Activated T-helper 9 cell treated with anti-CD3 and anti-CD28 coated beads, Interleukin-2, amount 50 U/mL, for 16 hours (primary cell): ENCODE measurements around the gene PLEKHA5.
A peak's percentile ranks its signal among the peaks of the same experiment; 100 is the strongest.
"Not testable (repeated sequence)": the region's sequence is repeated elsewhere in the genome, so short reads cannot be mapped to it uniquely, and the experiment has no call there.

ENCODE experiments used
- DNase-seq: peaks from one replicate; pipeline ENCODE4 v3.0.0-alpha.2; 2020; ENCODE audit warnings: low read depth

Gene PLEKHA5, protein sequence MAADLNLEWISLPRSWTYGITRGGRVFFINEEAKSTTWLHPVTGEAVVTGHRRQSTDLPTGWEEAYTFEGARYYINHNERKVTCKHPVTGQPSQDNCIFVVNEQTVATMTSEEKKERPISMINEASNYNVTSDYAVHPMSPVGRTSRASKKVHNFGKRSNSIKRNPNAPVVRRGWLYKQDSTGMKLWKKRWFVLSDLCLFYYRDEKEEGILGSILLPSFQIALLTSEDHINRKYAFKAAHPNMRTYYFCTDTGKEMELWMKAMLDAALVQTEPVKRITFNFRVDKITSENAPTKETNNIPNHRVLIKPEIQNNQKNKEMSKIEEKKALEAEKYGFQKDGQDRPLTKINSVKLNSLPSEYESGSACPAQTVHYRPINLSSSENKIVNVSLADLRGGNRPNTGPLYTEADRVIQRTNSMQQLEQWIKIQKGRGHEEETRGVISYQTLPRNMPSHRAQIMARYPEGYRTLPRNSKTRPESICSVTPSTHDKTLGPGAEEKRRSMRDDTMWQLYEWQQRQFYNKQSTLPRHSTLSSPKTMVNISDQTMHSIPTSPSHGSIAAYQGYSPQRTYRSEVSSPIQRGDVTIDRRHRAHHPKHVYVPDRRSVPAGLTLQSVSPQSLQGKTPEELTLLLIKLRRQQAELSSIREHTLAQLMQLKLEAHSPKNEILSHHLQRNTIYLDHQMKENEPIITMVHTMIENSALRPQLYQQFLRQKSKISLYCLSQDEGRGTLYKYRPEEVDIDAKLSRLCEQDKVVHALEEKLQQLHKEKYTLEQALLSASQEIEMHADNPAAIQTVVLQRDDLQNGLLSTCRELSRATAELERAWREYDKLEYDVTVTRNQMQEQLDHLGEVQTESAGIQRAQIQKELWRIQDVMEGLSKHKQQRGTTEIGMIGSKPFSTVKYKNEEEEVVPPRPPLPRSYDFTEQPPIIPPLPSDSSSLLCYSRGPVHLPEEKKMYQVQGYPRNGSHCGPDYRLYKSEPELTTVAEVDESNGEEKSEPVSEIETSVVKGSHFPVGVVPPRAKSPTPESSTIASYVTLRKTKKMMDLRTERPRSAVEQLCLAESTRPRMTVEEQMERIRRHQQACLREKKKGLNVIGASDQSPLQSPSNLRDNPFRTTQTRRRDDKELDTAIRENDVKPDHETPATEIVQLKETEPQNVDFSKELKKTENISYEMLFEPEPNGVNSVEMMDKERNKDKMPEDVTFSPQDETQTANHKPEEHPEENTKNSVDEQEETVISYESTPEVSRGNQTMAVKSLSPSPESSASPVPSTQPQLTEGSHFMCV

GRCh38 chr12:19129486-19130223 is at the start of gene PLEKHA5:
Gene PLEKHA5 (plus strand): TSS chr12:19129733. CDS start chr12:19129800, 67 bp downstream.
- DNase-seq = peak; percentile 23

DNA sequence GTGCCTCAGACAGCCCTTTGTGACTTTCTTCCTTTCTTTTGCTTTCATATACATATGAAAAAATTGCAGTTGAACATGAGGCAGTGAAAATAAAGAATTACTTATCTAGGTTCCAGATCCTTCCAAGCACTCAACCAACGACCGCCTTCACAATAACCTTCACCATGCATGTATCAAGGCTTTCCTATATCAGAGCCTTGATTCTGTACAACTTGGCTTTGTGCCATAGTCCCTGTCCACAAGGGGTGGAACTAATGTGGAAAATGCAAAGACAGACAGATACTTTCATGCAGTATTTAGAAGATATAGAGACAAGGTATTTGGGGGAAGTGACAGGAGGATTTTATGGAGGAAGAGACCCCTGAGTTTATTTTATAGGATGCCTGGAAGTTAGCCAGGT is 48.6 kb upstream of the PLEKHA5 start:
- DNase-seq = no peak

DNA sequence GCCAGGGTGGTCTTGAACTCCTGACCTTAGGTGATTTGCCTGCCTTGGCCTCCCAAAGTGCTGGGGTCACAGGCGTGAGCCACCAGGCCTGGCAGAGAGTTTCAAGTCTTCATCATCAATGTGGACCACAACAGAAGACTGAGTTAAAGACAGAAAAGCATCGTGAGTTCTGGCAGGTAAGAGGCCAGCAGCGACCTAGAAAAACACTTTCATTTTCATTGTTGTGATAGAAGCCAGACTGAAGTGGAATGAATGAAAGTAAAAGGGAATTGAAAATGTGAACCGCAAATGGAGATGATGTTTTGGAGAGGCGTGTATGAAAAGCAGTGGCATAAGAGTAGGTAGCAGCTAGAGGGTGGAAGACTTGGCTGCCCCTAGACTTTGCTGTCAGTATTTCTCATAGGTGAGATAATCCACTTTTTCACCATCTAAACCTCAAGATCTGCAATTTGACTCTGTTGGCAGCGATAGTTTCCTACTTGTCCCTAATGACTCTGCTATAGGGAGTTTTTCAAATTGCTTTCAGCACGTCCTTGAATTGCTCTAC is 47.1 kb upstream of the PLEKHA5 start:
- DNase-seq = no peak

DNA sequence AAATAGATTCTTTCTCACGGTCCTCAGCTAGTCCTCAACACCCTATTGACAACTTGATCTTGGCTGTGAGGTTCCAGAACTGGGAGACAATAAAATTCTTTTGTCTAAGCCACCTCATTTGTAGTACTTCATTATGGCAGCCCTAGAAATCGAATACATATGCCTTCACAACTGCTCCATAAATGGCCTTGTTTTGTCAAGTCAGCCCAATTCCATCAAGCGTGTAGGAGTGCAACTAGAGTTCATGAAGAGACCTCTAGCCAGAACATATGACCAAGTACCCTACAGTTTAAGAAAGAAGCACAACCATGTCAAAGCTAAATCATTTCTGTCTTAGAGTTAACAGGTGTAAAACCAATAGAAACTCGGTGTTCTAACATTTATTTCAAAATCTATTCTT is 45.0 kb upstream of the PLEKHA5 start:
- no peak for DNase-seq

- no peak for DNase-seq
Measured at GRCh38 chr12:19085090-19085489, 44.4 kb upstream of the PLEKHA5 start.

DNA sequence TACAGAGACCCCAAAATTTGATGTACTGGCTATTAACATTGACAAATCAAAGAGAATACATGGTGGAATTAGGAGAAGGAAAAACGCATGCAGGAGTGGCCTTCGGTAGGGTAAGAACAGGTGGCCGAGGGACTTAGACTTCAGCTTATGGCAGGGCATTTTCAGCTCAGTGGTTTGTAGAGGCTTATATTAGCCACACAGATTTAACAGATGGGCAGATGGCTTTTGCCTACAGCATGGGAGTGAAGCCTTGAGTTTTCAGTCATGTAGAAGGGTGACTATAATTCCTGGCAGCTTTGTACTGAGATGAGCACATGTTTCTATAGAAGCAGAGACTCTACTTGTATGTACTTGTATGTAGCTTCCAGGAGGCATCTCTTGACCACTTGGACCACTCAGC is 40.9 kb upstream of the PLEKHA5 start:
- DNase-seq = no peak

DNA sequence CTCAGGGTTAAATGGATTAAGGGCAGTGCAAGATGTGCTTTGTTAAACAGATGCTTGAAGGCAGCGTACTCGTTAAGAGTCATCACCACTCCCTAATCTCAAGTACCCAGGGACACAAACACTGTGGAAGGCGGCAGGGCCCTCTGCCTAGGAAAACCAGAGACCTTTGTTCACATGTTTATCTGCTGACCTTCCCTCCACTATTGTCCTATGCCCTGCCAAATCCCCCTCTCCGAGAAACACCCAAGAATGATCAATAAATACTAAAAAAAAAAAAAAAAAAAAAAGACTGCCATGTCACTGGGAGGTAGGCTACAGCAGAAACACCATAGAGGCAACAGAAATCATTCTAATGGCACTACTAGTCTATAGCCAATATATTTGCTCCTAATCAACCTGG is 37.1 kb upstream of the PLEKHA5 start:
- DNase-seq = not testable (repeated sequence)

- no peak for DNase-seq
Measured at GRCh38 chr12:19093218-19093617, 36.3 kb upstream of the PLEKHA5 start.

GRCh38 chr12:19095331-19095730 is 34.2 kb upstream of the PLEKHA5 start:
- no peak for DNase-seq

- no peak for DNase-seq
Measured at GRCh38 chr12:19095756-19096480, 33.6 kb upstream of the PLEKHA5 start.

DNA sequence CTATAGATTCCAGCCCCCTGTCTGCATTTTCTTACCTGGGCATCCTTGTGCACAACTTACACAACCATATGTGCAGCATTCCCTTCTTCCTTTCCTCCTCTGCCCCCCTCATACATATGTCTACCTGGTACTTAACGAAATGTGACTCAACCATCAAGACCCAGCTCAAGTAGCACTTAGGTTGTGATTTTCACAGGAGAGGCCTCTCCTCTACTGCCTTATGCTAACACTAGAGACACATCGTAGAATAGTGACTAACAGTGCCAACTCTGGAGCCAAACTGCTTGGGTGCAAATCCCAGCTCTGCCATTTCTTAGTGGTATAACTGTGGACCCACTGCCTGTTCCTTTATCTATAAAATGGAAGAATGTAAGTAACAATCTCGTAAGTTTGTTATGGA is 24.1 kb upstream of the PLEKHA5 start:
- no peak for DNase-seq

GRCh38 chr12:19107750-19108149 is 21.8 kb upstream of the PLEKHA5 start:
- DNase-seq = no peak

DNA sequence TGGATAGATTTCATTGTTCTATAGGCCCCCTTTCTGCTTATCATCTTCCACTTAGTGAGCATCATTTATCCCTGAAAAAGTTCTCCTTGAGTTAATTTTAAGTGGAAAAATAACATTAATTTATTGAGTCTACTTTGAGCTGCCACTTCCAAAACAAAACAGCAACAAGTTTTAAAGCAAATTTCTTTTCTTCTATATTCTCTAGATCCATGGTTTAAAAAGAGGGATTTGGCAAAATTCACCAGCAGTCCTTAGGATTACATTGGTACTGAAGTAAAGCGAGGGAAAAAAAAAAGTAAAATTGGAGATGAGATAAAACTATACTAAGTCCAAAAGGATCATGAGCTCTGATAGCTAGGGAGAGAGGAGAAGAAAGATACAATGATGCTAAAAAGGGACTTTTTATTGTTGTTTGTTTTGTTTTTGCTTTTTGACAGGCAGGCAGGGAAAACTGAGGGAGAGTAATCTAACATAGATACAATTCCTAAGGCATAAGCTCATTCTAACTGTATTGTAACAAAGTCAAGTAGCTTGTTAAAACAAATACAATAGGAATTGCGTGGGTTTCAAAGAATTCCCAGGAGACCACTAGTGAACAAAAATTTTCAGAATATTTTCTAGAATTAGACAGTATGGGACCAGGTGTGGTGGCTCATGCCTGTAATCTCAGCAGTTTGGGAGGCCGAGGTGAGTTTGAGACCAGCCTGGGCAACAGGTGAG is 19.2 kb upstream of the PLEKHA5 start:
- no peak for DNase-seq

GRCh38 chr12:19113464-19113863 is 16.1 kb upstream of the PLEKHA5 start:
- DNase-seq = no peak

DNA sequence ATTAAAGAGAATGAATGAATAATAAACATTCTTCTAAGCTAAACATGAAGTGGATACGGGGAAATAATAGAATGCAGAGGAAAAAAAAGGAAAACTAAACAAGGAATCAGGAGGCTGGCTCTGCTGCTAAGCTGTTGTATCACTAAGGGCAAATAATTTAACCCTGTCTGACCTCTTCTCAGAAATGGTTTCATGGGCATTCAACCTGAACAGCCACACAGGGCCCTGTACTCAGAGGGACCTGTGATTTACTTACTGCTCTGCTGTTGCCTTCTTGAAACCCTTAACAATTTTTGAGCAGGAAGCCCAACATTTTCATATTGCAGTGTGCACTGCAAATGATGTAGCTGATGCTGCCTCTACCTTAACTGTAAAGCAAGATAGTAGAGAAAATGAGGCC is 14.2 kb upstream of the PLEKHA5 start:
- DNase-seq = no peak

DNA sequence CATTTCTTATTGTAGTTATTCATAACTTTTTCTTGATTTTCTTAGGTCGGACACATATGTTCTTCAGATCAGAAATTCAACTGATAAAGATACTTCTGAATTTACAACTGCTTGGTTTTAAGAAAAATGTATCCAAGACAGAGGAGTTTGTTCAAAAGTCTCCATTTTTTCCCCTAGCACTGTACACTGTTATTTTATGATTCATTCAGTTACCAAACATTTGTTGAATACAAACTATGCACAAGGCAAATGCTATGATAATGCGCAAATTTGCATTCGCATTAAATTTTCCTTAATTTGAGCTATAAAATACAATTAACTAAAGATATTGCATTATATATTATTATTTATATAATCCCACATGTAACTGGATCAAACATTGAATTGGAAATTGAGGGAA is 10.1 kb upstream of the PLEKHA5 start:
- DNase-seq = no peak

DNA sequence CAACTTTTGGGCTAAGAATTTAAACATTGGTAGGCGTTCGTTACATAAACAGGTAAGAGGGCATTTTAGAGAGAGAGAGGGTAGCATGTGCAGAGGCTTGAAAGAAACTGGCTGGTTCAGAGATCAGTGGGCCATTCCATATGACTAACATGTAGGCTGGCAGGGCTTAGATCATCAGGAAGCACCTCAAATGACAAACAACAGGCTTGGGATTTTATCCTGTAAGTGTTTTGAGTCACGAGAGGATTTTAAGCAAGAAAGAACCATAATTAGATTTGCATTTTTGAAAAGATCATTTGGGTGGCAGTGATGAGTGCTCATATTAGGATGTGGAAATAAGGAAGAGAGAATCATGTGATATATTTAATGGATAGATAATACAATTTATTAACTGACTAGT is 8.7 kb upstream of the PLEKHA5 start:
- no peak for DNase-seq

DNA sequence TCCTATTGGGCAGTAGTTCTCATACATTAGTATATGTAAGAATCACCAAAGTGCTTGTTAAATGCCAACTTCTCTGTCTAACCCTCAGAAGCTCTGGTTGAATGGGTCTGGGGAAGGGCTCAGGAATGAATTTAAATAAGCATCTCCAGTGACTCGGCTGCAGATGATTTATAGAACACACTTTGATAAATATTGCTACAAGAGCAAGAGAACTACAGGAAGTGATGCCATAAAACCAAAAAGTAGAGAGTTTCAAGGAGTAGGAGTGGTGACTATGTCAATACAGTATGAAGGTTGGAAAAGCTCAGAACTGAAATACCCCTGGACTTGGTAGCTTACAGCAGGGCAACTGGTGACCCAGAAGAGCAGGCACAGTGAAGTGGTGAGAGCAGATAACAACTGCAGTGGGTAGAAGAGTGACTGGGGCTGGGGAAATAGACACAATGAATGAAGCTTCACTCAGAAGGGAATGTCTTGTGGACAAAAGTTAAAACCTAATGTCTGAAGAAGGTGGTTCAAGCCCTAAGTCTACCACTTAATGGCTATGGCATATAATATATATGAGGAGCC is 8.0 kb upstream of the PLEKHA5 start:
- DNase-seq = no peak

- no peak for DNase-seq
Measured at GRCh38 chr12:19125325-19125724, 4.2 kb upstream of the PLEKHA5 start.

- DNase-seq = no peak
Measured at GRCh38 chr12:19127270-19127669, 2.3 kb upstream of the PLEKHA5 start.
